Esophagus squamous epithelium (tissue), 5 donors: ENCODE measurements around the gene NSRP1. TPM values are rescaled to one million over a fixed set of nuclear protein-coding genes. Genes with fewer than 3 reads are reported as not detected.
"Not testable (repeated sequence)": the region's sequence is repeated elsewhere in the genome, so short reads cannot be mapped to it uniquely, and the experiment has no call there.

Source experiments
- DNase-seq: peaks from one replicate; lab custom pipeline; 2025; lab: John Stamatoyannopoulos, UW
- H3K27ac ChIP-seq, 4 donors: fragments of 200-600 bp; sonication (generic); one replicate each; pipeline ENCODE4 v1.5.1; 2016 to 2019; ENCODE audit warnings: mild to moderate bottlenecking in 1 of 4
- H3K27me3 ChIP-seq, 4 donors: fragments of 200-600 bp; sonication (generic); 1 replicate in 3 of 4; 2 replicates in 1 of 4; pipeline versions ENCODE4 v1.5.1 to v1.6.0; 2017 to 2021; ENCODE audit warnings: antibody characterized with exemption in 1 of 4
- H3K36me3 ChIP-seq, 3 donors: fragments of 200-600 bp; sonication (generic); one replicate each; pipeline ENCODE4 v1.5.1; 2016 to 2019
- H3K4me1 ChIP-seq, 3 donors: fragments of 200-600 bp; sonication (generic); one replicate each; pipeline ENCODE4 v1.5.1; 2017 to 2019
- H3K4me3 ChIP-seq, 4 donors: fragments of 200-600 bp; sonication (generic); 1 replicate in 3 of 4; 2 replicates in 1 of 4; pipeline ENCODE4 v1.5.1; 2016 to 2019; ENCODE audit warnings: mild to moderate bottlenecking in 2 of 4, moderate library complexity in 1 of 4
- H3K9me3 ChIP-seq, 3 donors: fragments of 200-600 bp; sonication (generic); one replicate each; pipeline ENCODE4 v1.5.1; 2016 to 2019
- POLR2A ChIP-seq, 4 donors: fragments of 450-650 bp; IDR thresholded peaks; one replicate each; pipeline ENCODE4 v1.6.1; 2017; ENCODE audit warnings: antibody characterized with exemption in 4 of 4, mild to moderate bottlenecking in 4 of 4, moderate library complexity in 3 of 4
- WGBS, 2 donors: methylation state at CpG; one replicate each; pipeline ENCODE4 v1.1.5; 2018; 5-methylcytosine and 5-hydroxymethylcytosine counted together
- intact Hi-C: fragments of 100-400 bp; cut with DNase I; formaldehyde crosslinking; loops from one replicate; pipeline ENCODE4 v1.15.0; 2022
- total RNA-seq, 4 donors: library from RNA; depleted of rRNA; stranded (reverse); fragments of >200 nt; gene quantifications; one replicate each; pipeline ENCODE4 v1.1.0, GENCODE V29; 2016
- TF ChIP-seq, protein P1 (sequence below), 6 experiments: fragments of 450-650 bp in 4 of 6; fragments of 200-600 bp in 2 of 6; sonication (generic) in 2 of 6; IDR thresholded peaks; one replicate each; pipeline ENCODE4 v1.5.1; 2016 to 2019; ENCODE audit warnings: antibody characterized with exemption in 6 of 6, mild to moderate bottlenecking in 4 of 6, moderate library complexity in 4 of 6
- donor health status: DM: yes; HTN: yes; CAD: no.

Gene NSRP1
- total RNA-seq, 4 donors from 2014 or later, result 12.9 to 28.6 (median 21.8) TPM

DNA sequence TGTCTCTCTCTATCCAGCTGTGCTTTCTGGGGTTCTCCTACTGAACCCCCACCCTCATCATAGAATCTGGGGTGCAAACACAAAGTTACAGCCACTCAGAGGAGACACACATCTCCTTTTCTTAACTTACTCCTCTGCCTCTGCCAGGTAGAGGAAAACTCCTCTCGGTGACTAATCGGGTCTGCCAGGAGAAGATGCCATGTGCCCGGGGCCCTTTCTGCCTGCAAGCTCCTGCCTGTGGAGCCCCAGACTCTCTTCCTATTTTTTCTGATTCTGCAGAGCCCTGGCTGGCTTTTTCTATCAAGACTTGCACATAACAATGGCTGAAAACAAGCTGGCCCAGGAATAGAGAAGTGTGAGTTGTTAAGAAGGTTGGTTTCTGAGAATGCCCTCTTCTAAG lies 108.5 kb downstream of the NSRP1 start:
- Histone ChIP-seq H3K36me3 (peaks cover 0 to 3% (median 0%) of the 10 kb centered on the region in 3 donors), H3K27me3 (peaks cover 0 to 9% (median 0%) of the 10 kb centered on the region in 4 donors), H3K4me1 (peaks cover 0 to 58% (median 15%) of the 10 kb centered on the region in 3 donors), H3K9me3 (no peaks in the 10 kb centered on the region), H3K27ac (peak overlapping the region in 3 of 4 donors; percentile 5 to 75 (median 53)), H3K4me3 (no peak overlapping the region)
- intact Hi-C loops, result no loop called here
- WGBS, 2 donors, result 42 to 85% methylated on average over 3 of the region's 3 CpGs
- DNase-seq, result no peak
- TF ChIP-seq, protein P1, sequence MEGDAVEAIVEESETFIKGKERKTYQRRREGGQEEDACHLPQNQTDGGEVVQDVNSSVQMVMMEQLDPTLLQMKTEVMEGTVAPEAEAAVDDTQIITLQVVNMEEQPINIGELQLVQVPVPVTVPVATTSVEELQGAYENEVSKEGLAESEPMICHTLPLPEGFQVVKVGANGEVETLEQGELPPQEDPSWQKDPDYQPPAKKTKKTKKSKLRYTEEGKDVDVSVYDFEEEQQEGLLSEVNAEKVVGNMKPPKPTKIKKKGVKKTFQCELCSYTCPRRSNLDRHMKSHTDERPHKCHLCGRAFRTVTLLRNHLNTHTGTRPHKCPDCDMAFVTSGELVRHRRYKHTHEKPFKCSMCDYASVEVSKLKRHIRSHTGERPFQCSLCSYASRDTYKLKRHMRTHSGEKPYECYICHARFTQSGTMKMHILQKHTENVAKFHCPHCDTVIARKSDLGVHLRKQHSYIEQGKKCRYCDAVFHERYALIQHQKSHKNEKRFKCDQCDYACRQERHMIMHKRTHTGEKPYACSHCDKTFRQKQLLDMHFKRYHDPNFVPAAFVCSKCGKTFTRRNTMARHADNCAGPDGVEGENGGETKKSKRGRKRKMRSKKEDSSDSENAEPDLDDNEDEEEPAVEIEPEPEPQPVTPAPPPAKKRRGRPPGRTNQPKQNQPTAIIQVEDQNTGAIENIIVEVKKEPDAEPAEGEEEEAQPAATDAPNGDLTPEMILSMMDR (IDR thresholded peaks at IDR 0.05), result no peak
- no peak for TF ChIP-seq POLR2A (IDR thresholded peaks at IDR 0.05)

DNA sequence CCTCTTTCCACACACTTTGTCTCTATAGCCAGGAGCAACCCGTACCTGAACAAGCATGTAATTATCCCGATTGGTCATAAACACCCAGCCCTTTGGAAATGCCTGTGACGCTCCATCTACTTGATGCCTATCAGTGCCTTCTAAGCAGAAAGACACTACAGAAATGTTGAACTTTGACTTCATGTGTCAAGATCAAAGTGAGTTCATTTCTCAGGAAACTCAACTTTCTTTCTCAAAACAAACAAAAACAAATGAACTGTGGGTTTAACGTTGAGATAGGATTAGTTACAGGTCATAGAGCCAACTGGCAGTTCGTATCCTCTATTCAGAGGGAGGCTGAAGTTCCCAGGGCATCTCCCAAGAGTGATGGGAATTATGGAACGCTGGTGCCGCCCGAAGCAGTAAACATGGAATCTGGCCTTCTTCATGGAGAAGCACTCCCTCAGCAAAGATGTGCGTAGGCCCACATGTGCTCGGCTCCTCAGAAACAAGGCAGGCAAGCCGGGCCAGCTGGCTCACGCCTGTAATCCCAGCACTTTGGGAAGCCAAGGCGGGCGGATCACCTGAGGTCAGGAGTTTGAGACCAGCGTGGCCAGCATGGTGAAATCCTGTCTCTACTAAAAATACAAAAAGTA lies 109.4 kb downstream of the NSRP1 start:
- peaks cover 0 to 14% (median 0%) of the 10 kb centered on the region in 4 donors for H3K27me3 ChIP-seq
- H3K9me3 ChIP-seq, result no peaks in the 10 kb centered on the region
- peaks cover 0 to 3% (median 0%) of the 10 kb centered on the region in 3 donors for H3K36me3 ChIP-seq
- 43 to 49% methylated on average over 13 to 15 of the region's 15 CpGs for WGBS, 2 donors
- peak overlapping the region; percentile 52 to 75 (median 63) for H3K27ac ChIP-seq
- no peak for DNase-seq
- H3K4me3 ChIP-seq, result no peak overlapping the region
- intact Hi-C loops, result no loop called here
- H3K4me1 ChIP-seq, result peaks cover 0 to 67% (median 19%) of the 10 kb centered on the region in 3 donors
- no peak for TF ChIP-seq POLR2A (IDR thresholded peaks at IDR 0.05)
- TF ChIP-seq, protein P1 (IDR thresholded peaks at IDR 0.05), result no peak

DNA sequence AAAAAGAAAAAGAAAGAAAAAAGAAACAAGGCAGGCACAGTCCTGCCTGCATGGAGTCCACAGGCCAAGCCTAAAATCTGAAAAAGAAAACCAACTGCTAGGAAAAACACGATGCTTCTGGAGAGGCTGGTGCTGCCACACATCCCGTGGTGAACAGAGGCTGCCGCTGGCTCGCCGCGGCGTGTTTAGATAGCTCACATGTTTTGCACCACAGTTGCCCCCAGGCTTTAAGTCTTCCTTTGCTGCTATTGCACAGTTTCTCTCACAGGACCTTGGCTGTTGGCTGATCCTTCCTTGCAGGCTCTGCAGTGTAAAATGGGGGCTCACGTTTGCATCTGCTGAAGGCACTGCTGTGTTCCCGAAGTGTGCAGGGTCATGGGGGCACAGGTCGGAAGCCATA lies 110.3 kb downstream of the NSRP1 start:
- Histone ChIP-seq H3K27ac (peak overlapping the region in 3 of 4 donors; percentile 52 to 75 (median 68)), H3K9me3 (no peaks in the 10 kb centered on the region), H3K36me3 (no peaks in the 10 kb centered on the region), H3K4me1 (peaks cover 0 to 69% (median 19%) of the 10 kb centered on the region in 3 donors), H3K27me3 (peaks cover 0 to 14% (median 0%) of the 10 kb centered on the region in 4 donors), H3K4me3 (no peak overlapping the region)
- TF ChIP-seq, protein P1 (IDR thresholded peaks at IDR 0.05), result no peak
- no peak for TF ChIP-seq POLR2A (IDR thresholded peaks at IDR 0.05)
- WGBS, 2 donors, result 50 to 58% methylated on average over 10 of the region's 10 CpGs
- intact Hi-C loops, result no loop called here
- DNase-seq, result no peak

DNA sequence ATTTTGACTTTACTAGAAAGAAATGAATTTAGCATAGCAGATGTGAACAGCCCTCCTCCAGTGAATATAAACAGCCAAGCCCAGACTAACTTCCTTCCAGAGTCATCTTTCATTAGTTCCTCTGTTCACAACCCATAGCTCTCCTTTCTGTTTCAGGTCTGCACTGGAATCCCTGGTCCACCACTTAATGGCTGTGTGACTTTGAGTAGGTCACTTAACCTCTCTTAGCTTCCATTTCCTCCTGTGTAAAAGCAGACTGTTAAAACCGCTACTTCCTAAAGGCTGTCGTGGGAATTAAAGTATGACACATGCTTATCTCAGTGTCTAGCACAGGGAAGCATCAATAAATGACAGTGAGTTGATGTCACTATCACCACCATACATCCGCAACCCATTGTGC lies 111.4 kb downstream of the NSRP1 start:
- Histone ChIP-seq H3K9me3 (no peaks in the 10 kb centered on the region), H3K4me3 (no peak overlapping the region), H3K4me1 (peaks cover 0 to 76% (median 19%) of the 10 kb centered on the region in 3 donors), H3K36me3 (no peaks in the 10 kb centered on the region), H3K27me3 (peaks cover 0 to 17% (median 0%) of the 10 kb centered on the region in 4 donors), H3K27ac (peak overlapping the region in 3 of 4 donors; percentile 28 to 75 (median 68))
- intact Hi-C loops, result no loop called here
- no peak for TF ChIP-seq POLR2A (IDR thresholded peaks at IDR 0.05)
- TF ChIP-seq, protein P1 (IDR thresholded peaks at IDR 0.05), result no peak
- no peak for DNase-seq
- WGBS, 2 donors, result 75 to 82% methylated on average over 2 to 3 of the region's 3 CpGs

DNA sequence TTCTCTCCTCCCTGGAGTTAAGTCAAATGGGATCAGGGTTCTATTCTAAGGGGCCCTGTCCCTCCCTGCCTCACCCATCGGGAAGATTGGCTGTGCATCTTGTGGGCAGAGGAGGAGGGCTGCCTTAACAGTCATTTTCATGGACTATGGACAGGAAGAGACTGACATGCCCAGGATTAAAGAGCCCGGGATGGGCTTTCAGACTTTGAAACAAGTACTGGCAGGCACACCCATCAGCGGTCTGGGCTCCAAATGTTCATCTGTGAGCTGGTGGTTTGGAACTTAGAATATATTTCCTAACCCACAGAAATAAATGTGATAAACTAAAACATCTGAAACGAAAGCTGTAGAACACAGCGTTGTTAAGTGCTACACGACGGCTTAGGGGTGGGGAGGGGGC lies 112.4 kb downstream of the NSRP1 start:
- Histone ChIP-seq H3K27ac (peak overlapping the region; percentile 28 to 75 (median 56)), H3K9me3 (no peaks in the 10 kb centered on the region), H3K4me3 (no peak overlapping the region), H3K27me3 (peaks cover 0 to 21% (median 0%) of the 10 kb centered on the region in 4 donors), H3K36me3 (no peaks in the 10 kb centered on the region), H3K4me1 (peaks cover 0 to 84% (median 19%) of the 10 kb centered on the region in 3 donors)
- intact Hi-C loops, result no loop called here
- DNase-seq, result no peak
- TF ChIP-seq, protein P1 (IDR thresholded peaks at IDR 0.05), result no peak
- no peak for TF ChIP-seq POLR2A (IDR thresholded peaks at IDR 0.05)
- 22 to 28% methylated on average over 6 to 7 of the region's 7 CpGs for WGBS, 2 donors

DNA sequence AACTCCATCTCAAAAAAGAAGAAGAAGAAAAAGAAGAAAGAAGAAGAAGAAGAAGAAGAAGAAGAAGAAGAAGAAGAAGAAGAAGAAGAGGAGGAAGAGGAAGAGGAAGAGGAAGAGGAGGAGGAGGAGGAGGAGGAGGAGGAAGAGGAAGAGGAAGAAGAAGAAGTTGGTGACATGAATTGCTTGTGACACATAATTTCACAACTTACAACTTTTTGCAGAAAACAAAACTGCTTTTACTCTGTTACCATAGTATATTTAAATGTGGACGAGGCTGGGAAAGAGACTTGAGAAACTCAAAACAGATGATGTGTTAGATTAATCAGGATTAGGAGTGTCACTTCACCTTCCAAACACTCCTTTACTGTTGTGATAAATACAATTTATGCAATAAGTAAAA lies 113.4 kb downstream of the NSRP1 start:
- intact Hi-C loops, result loop anchor here (5.0 kb wide), 1 partner anchor 123 kb away; no protein-coding TSS in a partner anchor
- H3K4me3 ChIP-seq, result not testable (repeated sequence)

More for the DNA sequence above, 113.4 kb downstream of the NSRP1 start:
- WGBS, 2 donors, result 27 to 38% methylated on average over 1 of the region's 1 CpG
- peak overlapping the region in 3 of 4 donors; percentile 28 to 75 (median 68) for H3K27ac ChIP-seq
- H3K4me1 ChIP-seq, result peaks cover 0 to 82% (median 20%) of the 10 kb centered on the region in 3 donors
- not testable (repeated sequence) for DNase-seq, H3K9me3 ChIP-seq, H3K36me3 ChIP-seq
- H3K27me3 ChIP-seq, result peaks cover 0 to 23% (median 0%) of the 10 kb centered on the region in 4 donors
